ENCODE data around the gene MAML3. TPM values are rescaled to one million over a fixed set of nuclear protein-coding genes. Genes with fewer than 3 reads are reported as not detected.

The MAML3 gene
- total RNA-seq, 2 donors from 2014 or later = 11.8 to 14.6 TPM

- intact Hi-C loops (cut with DNase I, micrococcal nuclease) = no loop called here
- DNase-seq (no peak), ATAC-seq (no peak)
Measured at GRCh38 chr4:139857977-139858376, 296.0 kb downstream of the MAML3 start.

GRCh38 chr4:139857021-139857420 lies 297.0 kb downstream of the MAML3 start:
- DNase-seq = no peak
- ATAC-seq = no peak
- intact Hi-C loops (cut with DNase I, micrococcal nuclease) = no loop called here

- ATAC-seq = no peak
- intact Hi-C loops (cut with DNase I, micrococcal nuclease) = no loop called here
Measured at GRCh38 chr4:139854668-139855403, 299.1 kb downstream of the MAML3 start.

GRCh38 chr4:139853309-139853708 lies 300.7 kb downstream of the MAML3 start:
- no peak for ATAC-seq
- intact Hi-C loops (cut with DNase I, micrococcal nuclease) = no loop called here
- DNase-seq = no peak

More at GRCh38 chr4:139854668-139855403, 299.1 kb downstream of the MAML3 start:
- DNase-seq = no peak

GRCh38 chr4:139852612-139853269 lies 301.2 kb downstream of the MAML3 start:
- no peak for DNase-seq
- intact Hi-C loops (cut with DNase I, micrococcal nuclease) = no loop called here
- no peak for ATAC-seq

- no peak for ATAC-seq
- intact Hi-C loops (cut with DNase I, micrococcal nuclease) = no loop called here
Measured at GRCh38 chr4:139851639-139852038, 302.3 kb downstream of the MAML3 start.

GRCh38 chr4:139851133-139851532 lies 302.9 kb downstream of the MAML3 start:
- peak; percentile 43 for ATAC-seq
- no peak for DNase-seq
- intact Hi-C loops (cut with DNase I, micrococcal nuclease) = no loop called here

More at GRCh38 chr4:139851639-139852038, 302.3 kb downstream of the MAML3 start:
- no peak for DNase-seq

GRCh38 chr4:139849219-139849618 lies 304.8 kb downstream of the MAML3 start:
- DNase-seq (no peak), ATAC-seq (peak; percentile 33)
- intact Hi-C loops (cut with DNase I, micrococcal nuclease) = no loop called here

GRCh38 chr4:139848028-139848427 lies 306.0 kb downstream of the MAML3 start:
- intact Hi-C loops (cut with DNase I, micrococcal nuclease) = no loop called here
- ATAC-seq (no peak), DNase-seq (no peak)

GRCh38 chr4:139847602-139848001 lies 306.4 kb downstream of the MAML3 start:
- DNase-seq = no peak
- intact Hi-C loops (cut with DNase I, micrococcal nuclease) = no loop called here
- ATAC-seq = no peak

- ATAC-seq (no peak), DNase-seq (no peak)
- intact Hi-C loops (cut with DNase I, micrococcal nuclease) = no loop called here
Measured at GRCh38 chr4:139846766-139847165, 307.2 kb downstream of the MAML3 start.

GRCh38 chr4:139845453-139846093 lies 308.4 kb downstream of the MAML3 start:
- ATAC-seq = no peak
- DNase-seq = no peak
- intact Hi-C loops (cut with DNase I, micrococcal nuclease) = no loop called here

GRCh38 chr4:139844459-139845036 lies 309.4 kb downstream of the MAML3 start:
- intact Hi-C loops (cut with DNase I, micrococcal nuclease) = no loop called here
- DNase-seq (no peak), ATAC-seq (no peak)

- no peak for DNase-seq
- ATAC-seq = no peak
- intact Hi-C loops (cut with DNase I, micrococcal nuclease) = no loop called here
Measured at GRCh38 chr4:139844057-139844456, 309.9 kb downstream of the MAML3 start.

- intact Hi-C loops (cut with DNase I, micrococcal nuclease) = no loop called here
- ATAC-seq = no peak
- no peak for DNase-seq
Measured at GRCh38 chr4:139843641-139844040, 310.3 kb downstream of the MAML3 start.

GRCh38 chr4:139841464-139842195 lies 312.4 kb downstream of the MAML3 start:
- DNase-seq (peak; percentile 65 to 81), ATAC-seq (peak; percentile 93)
- intact Hi-C loops (cut with DNase I, micrococcal nuclease) = no loop called here

GRCh38 chr4:139840773-139841172 lies 313.2 kb downstream of the MAML3 start:
- ATAC-seq = no peak
- no peak for DNase-seq
- intact Hi-C loops (cut with DNase I, micrococcal nuclease) = no loop called here

GRCh38 chr4:139839403-139840031 lies 314.5 kb downstream of the MAML3 start:
- DNase-seq = no peak
- ATAC-seq = no peak
- intact Hi-C loops (cut with DNase I, micrococcal nuclease) = no loop called here

GRCh38 chr4:139838811-139839210 lies 315.2 kb downstream of the MAML3 start:
- ATAC-seq (no peak), DNase-seq (no peak)
- intact Hi-C loops (cut with DNase I, micrococcal nuclease) = no loop called here
